Stimulated activated CD4-positive, alpha-beta T cell treated with anti-CD3 and anti-CD28 coated beads, Interleukin-1b, Interleukin-23, amount 100 ng/mL, for 4 hours (primary cell): ENCODE measurements around the gene RBM44.

Experiments
- DNase-seq, 2 donors: peaks; one replicate each; pipeline ENCODE4 v3.0.0-alpha.2; 2020; ENCODE audit warnings: low read depth in 2 of 2

The RBM44 gene

GRCh38 chr2:237886685-237887481 is 88.3 kb downstream of the RBM44 start:
- DNase-seq = no peak

- DNase-seq = no peak
These were observed 89.8 kb downstream of the RBM44 start for GRCh38 chr2:237888389-237888788.

GRCh38 chr2:237889016-237889415 is 90.4 kb downstream of the RBM44 start:
- DNase-seq = no peak

DNA sequence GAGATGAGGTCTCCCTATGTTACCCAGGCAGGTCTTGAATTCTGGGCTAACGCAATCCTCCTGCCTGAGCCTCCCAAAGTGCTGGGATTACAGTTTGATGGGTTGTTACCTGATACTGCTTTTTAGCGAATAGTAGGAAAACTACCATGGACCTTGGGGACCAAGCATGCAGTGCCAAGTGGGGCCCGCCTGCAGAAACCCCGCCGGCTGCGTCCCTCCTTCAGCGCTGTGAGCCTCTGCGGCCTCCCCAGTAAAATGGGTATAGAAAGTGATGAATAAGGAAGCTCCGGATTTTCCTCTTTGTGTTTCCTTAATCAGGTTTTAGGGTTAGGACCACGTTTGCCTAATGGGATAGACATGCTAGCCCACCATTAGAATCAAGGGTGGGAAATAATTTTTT is 91.2 kb downstream of the RBM44 start:
- DNase-seq = no peak
